K562 (cell line): ENCODE measurements around the gene SLC1A3. TPM values are rescaled to one million over a fixed set of nuclear protein-coding genes. Genes with fewer than 3 reads are reported as not detected.

Source experiments
- ATAC-seq: fragments of 200-7000 bp; cut with Tn5 transposase; 3 replicates; pipeline ENCODE4 v1.9.1; 2020; ENCODE audit warnings: moderate library complexity
- BruUV-seq: library from RNA; stranded (reverse); fragments of 400-500 nt; replicated peaks from 2 replicates; lab custom pipeline; 2021; lab: Mats Ljungman, UMichigan
- CTCF ChIA-PET: fragments of 300-600 bp; formaldehyde crosslinking; extraction: SDS; loops from one replicate; lab custom pipeline; 2021; ENCODE audit warnings: low intra/inter-chr PET ratio; lab: Yijun Ruan, JAX
- POLR2A ChIA-PET: fragments of 300-600, 350-650 bp; sonication (Branson Sonifier 250); formaldehyde crosslinking; extraction: SDS; loops from one replicate; lab custom pipeline; 2021; ENCODE audit warnings: antibody characterized with exemption, inconsistent platforms; lab: Yijun Ruan, JAX
- DNase-seq, 4 experiments: peaks; one replicate each; pipeline versions ENCODE4 v3.0.0 to v3.0.0-alpha.2; 2011 to 2018; ENCODE audit warnings: low spot score in 3 of 4, mixed read lengths in 3 of 4; ENCODE audit errors: extremely low read depth in 1 of 4
- FAIRE-seq: peaks from 2 replicates; lab custom pipeline; 2011; peaks lifted over from hg19 to GRCh38; lab: Jason Lieb, UNC
- H2AFZ ChIP-seq: 2 replicates; pipeline ENCODE4 v1.6.0; 2011; ENCODE audit warnings: low read depth, low read length, control low read depth, inconsistent platforms
- H3K27ac ChIP-seq: fragments of 200-600 bp; 3 replicates; pipeline ENCODE4 v1.8.0; 2011; ENCODE audit warnings: low read depth, mild to moderate bottlenecking, control low read depth, inconsistent platforms, low read length, moderate library complexity, mixed read lengths; ENCODE audit errors: extremely low read depth
- H3K27me3 ChIP-seq, 2 experiments: fragments of 300-600 bp in 1 of 2; 2 replicates in 1 of 2; 3 replicates in 1 of 2; pipeline versions ENCODE4 v1.6.0 to v1.8.0; 2011; ENCODE audit warnings: inconsistent platforms in 2 of 2, low read length in 2 of 2, mild to moderate bottlenecking in 1 of 2, mixed read lengths in 1 of 2, moderate library complexity in 1 of 2; ENCODE audit not compliant: control insufficient read depth in 2 of 2, insufficient read depth in 2 of 2
- H3K36me3 ChIP-seq: fragments of 300-600 bp; 3 replicates; pipeline ENCODE4 v1.8.0; 2011; ENCODE audit warnings: mild to moderate bottlenecking, low read length, inconsistent platforms; ENCODE audit not compliant: control insufficient read depth, insufficient read depth
- H3K4me1 ChIP-seq, 2 experiments: fragments of 200-600 bp in 1 of 2; replicated peaks in 1 of 2; 2 replicates in 1 of 2; 3 replicates in 1 of 2; pipeline versions ENCODE4 v1.5.1 to v1.8.0; 2011; ENCODE audit warnings: inconsistent platforms in 2 of 2, low read length in 2 of 2, mild to moderate bottlenecking in 1 of 2, mixed read lengths in 1 of 2, moderate library complexity in 1 of 2; ENCODE audit not compliant: control insufficient read depth in 2 of 2, insufficient read depth in 2 of 2
- H3K4me2 ChIP-seq: 2 replicates; pipeline ENCODE4 v1.6.1; 2011; ENCODE audit warnings: low read length, control low read depth, inconsistent platforms, mixed read lengths; ENCODE audit not compliant: insufficient read depth
- H3K4me3 ChIP-seq: fragments of 200-600 bp; sonication (generic), shearing (Covaris generic); 2 replicates; pipeline ENCODE4 v1.5.1; 2016; ENCODE audit warnings: control low read depth, inconsistent platforms
- H3K79me2 ChIP-seq: fragments of 200-600 bp; 3 replicates; pipeline ENCODE4 v1.8.0; 2011; ENCODE audit warnings: low read length, inconsistent platforms; ENCODE audit not compliant: control insufficient read depth, insufficient read depth
- H3K9ac ChIP-seq, 2 experiments: 2 replicates each; pipeline versions ENCODE4 v1.6.0 to v1.6.1; 2011; ENCODE audit warnings: low read depth in 2 of 2, low read length in 2 of 2, control low read depth in 1 of 2, inconsistent platforms in 1 of 2, mild to moderate bottlenecking in 1 of 2, mixed read lengths in 1 of 2; ENCODE audit not compliant: insufficient read depth in 1 of 2
- H3K9me1 ChIP-seq: one replicate; pipeline ENCODE4 v1.6.0; 2011; ENCODE audit warnings: inconsistent platforms, mild to moderate bottlenecking, low read length, moderate library complexity; ENCODE audit not compliant: control insufficient read depth, insufficient read depth
- H3K9me3 ChIP-seq: replicated peaks from 2 replicates; pipeline ENCODE4 v1.5.1; 2011; ENCODE audit warnings: low read depth, low read length, inconsistent platforms; ENCODE audit not compliant: control insufficient read depth, insufficient read depth
- H4K20me1 ChIP-seq: replicated peaks from 2 replicates; pipeline ENCODE4 v1.6.1; 2011; ENCODE audit warnings: low read length, inconsistent platforms, mixed read lengths; ENCODE audit not compliant: control insufficient read depth, insufficient read depth
- HNRNPK ChIP-seq: fragments of 200-400 bp; formaldehyde crosslinking; IDR thresholded peaks from one replicate; pipeline ENCODE4 v1.6.1; 2018; ENCODE audit warnings: mild to moderate bottlenecking, low read depth, low read length; ENCODE audit not compliant: poor library complexity, severe bottlenecking
- NRF1 ChIP-seq, 2 experiments: fragments of 450-650 bp; IDR thresholded peaks in 1 of 2; conservative IDR thresholded peaks in 1 of 2; 2 replicates each; pipeline ENCODE4 v1.6.1; 2014; ENCODE audit warnings: mild to moderate bottlenecking in 2 of 2
- SPI1 ChIP-seq: IDR thresholded peaks from 2 replicates; pipeline ENCODE4 v1.6.1; 2011; ENCODE audit warnings: low read depth, low read length, control low read depth, borderline replicate concordance
- SRSF3 ChIP-seq: fragments of 200-400 bp; formaldehyde crosslinking; IDR thresholded peaks from 2 replicates; pipeline ENCODE4 v1.6.1; 2016; ENCODE audit warnings: mild to moderate bottlenecking, low read length, moderate library complexity; ENCODE audit not compliant: insufficient read depth
- ZFX ChIP-seq: sonication (generic); formaldehyde crosslinking; IDR thresholded peaks from 2 replicates; pipeline ENCODE4 v1.8.0; 2022; ENCODE audit warnings: mild to moderate bottlenecking, missing genetic modification reagents, moderate library complexity
- ZNF274 ChIP-seq: IDR thresholded peaks from 2 replicates; pipeline ENCODE4 v1.6.1; 2011; ENCODE audit warnings: low read depth, mild to moderate bottlenecking, low read length, moderate library complexity, borderline replicate concordance
- ZNF57 ChIP-seq: fragments of 450-650 bp; formaldehyde crosslinking; IDR thresholded peaks from 2 replicates; pipeline ENCODE4 v1.4.0; 2020; ENCODE audit warnings: mild to moderate bottlenecking, moderate library complexity
- WGBS: fragments of 100-300 bp; shearing (Covaris generic); methylation state at CpG from one replicate; pipeline ENCODE4 v1.1.6; 2016; ENCODE audit warnings: low coverage, mixed read lengths; ENCODE audit not compliant: insufficient coverage; ENCODE audit errors: missing lambda C conversion rate; 5-methylcytosine and 5-hydroxymethylcytosine counted together
- in situ Hi-C: fragments of 300-500 bp; cut with MboI; formaldehyde crosslinking; loops from 4 replicates; pipeline ENCODE4 v1.15.0; 2018; ENCODE audit warnings: inconsistent platforms, mixed read lengths
- intact Hi-C: fragments of 100-400 bp; cut with micrococcal nuclease; formaldehyde crosslinking; loops from 2 replicates; pipeline ENCODE4 v1.14.2; 2022
- polyA plus RNA-seq, 8 experiments: library from polyadenylated mRNA; depleted of rRNA in 4 of 8; stranded (reverse) in 5 of 8; unstranded in 3 of 8; fragments of >200 nt; fragmentation: Nextera tagmentation in 2 of 8; fragmentation: Illumina TruSeq in 1 of 8; extraction: Ambion mirVana in 2 of 8; extraction: Trizol in 1 of 8; gene quantifications; 2 replicates each; pipeline versions ENCODE4 v1.2.1 to v1.2.3, GENCODE V29; 2011 to 2014; ENCODE audit warnings: inconsistent platforms in 1 of 8, missing spikeins in 1 of 8
- total RNA-seq, 7 experiments: library from RNA; depleted of rRNA in 6 of 7; stranded (reverse); fragments of >200 nt in 6 of 7; fragmentation: Illumina TruSeq in 2 of 7; extraction: Trizol in 2 of 7; gene quantifications; 2 replicates each; pipeline versions ENCODE4 v1.2.1 to v1.2.3, GENCODE V29; 2011 to 2021; ENCODE audit warnings: low replicate concordance in 1 of 7
- TF ChIP-seq, protein P1 (sequence below): sonication (generic); formaldehyde crosslinking; IDR thresholded peaks from 2 replicates; pipeline ENCODE4 v1.8.1; 2023; ENCODE audit warnings: missing genetic modification reagents, mild to moderate bottlenecking, borderline replicate concordance

The SLC1A3 gene
- total and polyA plus RNA-seq, 9 of the 15 experiments (the other 6 are each of a cell fraction or from before 2014, with no cell fraction given) = 0.13 TPM; not detected in 8

DNA sequence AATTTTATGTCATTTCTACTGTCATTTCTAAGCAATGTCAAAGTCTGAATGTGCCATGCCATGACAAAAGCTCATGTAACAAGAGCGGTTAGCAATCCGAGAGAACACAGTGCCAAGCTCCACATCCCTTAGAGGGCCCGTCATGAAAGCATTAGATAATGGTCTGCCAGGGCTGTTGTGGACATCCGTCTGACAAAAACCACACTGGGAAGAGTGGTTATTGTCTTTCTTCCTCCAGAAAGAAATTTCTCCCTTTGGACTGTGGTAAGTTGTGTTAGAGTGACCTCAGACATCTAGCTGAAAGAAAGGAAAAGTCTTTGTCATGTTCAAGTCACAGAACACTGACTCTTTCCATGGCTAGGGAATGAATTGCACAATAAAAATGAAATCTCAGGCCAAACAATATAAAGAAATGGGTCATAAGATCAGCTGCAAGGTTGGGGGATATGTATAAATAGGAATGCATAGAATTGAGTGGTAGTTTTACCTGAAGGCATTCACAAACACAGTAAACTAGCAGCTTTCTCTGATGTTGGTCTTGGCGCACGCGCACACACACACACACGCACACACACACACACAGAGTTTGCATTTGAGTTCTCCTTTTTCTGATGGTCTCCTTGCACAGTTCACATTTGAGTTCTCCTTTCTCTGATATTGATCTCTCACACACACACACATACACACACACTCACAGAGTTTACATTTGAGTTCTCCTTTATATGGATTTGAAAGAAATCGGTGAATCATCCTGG, 5.3 kb downstream of the SLC1A3 start:
- no TSS peak for BruUV-seq
- Histone ChIP-seq H3K27ac (no peak overlapping the region), H3K9me3 (no peaks in the 10 kb centered on the region), H3K9me1 (no peaks in the 10 kb centered on the region), H3K4me3 (no peak overlapping the region), H3K9ac (no peak overlapping the region), H3K36me3 (no peaks in the 10 kb centered on the region), H3K4me1 (no peaks in the 10 kb centered on the region), H3K4me2 (no peak overlapping the region), H2AFZ (no peak overlapping the region), H3K27me3 (peaks cover 11 to 18% of the 10 kb centered on the region in 2 experiments; a peak in 4 of 5 replicates), H3K79me2 (no peaks in the 10 kb centered on the region), H4K20me1 (no peaks in the 10 kb centered on the region)
- 6% methylated on average over 9 of the region's 9 CpGs for WGBS
- ATAC-seq (no peak), FAIRE-seq (peak; percentile 73), DNase-seq (no peak)
- ChIA-PET POLR2A (interaction anchor here (0.7 to 1.0 kb wide), 3 partner anchors 8 to 1088 kb away, joined by 3 to 5 read pairs (median 4); no protein-coding TSS in a partner anchor), CTCF (no interaction called here)
- TF ChIP-seq HNRNPK = no peak
- 0 out of 2 replicates have a peak, but pooled peaks have one; percentile 33 for TF ChIP-seq ZNF274
- TF ChIP-seq NRF1 (conservative IDR thresholded peaks at IDR 0.05 in 1 of 2, IDR thresholded peaks at IDR 0.05 in 1 of 2) = peak; percentile 30 to 38; a peak in 3 of 4 replicates
- TF ChIP-seq SPI1 = peak; percentile 25; the same call in 1 of the 2 replicates
- in situ Hi-C loops = no loop called here
- intact Hi-C loops = no loop called here

GRCh38 chr5:36613241-36613640, 6.8 kb downstream of the SLC1A3 start:
- H3K27me3 ChIP-seq = peaks cover 9 to 12% of the 10 kb centered on the region in 2 experiments; a peak in 3 of 5 replicates
- H3K27ac ChIP-seq = no peak overlapping the region
- H3K9me3 ChIP-seq = no peaks in the 10 kb centered on the region
- no peak for DNase-seq
- no peak overlapping the region for H3K4me3 ChIP-seq
- H4K20me1 ChIP-seq = no peaks in the 10 kb centered on the region
- ATAC-seq = no peak
- POLR2A ChIA-PET = interaction anchor here (0.6 kb wide), 1 partner anchor 32 kb away, joined by 3 read pairs; no protein-coding TSS in a partner anchor
- no peaks in the 10 kb centered on the region for H3K9me1 ChIP-seq
- CTCF ChIA-PET = no interaction called here
- H3K4me1 ChIP-seq = no peaks in the 10 kb centered on the region
- in situ Hi-C loops = no loop called here
- FAIRE-seq = no peak
- H3K9ac ChIP-seq = no peak overlapping the region
- no peak overlapping the region for H2AFZ ChIP-seq
- 0% methylated on average over 8 of the region's 8 CpGs for WGBS
- H3K79me2 ChIP-seq = no peaks in the 10 kb centered on the region
- H3K36me3 ChIP-seq = no peaks in the 10 kb centered on the region
- no TSS peak for BruUV-seq
- no peak overlapping the region for H3K4me2 ChIP-seq
- intact Hi-C loops = no loop called here
- TF ChIP-seq ZNF57 (no peak), ZFX (CRISPR knock-in tag) (no peak), SRSF3 (no peak)
- TF ChIP-seq, protein P1, sequence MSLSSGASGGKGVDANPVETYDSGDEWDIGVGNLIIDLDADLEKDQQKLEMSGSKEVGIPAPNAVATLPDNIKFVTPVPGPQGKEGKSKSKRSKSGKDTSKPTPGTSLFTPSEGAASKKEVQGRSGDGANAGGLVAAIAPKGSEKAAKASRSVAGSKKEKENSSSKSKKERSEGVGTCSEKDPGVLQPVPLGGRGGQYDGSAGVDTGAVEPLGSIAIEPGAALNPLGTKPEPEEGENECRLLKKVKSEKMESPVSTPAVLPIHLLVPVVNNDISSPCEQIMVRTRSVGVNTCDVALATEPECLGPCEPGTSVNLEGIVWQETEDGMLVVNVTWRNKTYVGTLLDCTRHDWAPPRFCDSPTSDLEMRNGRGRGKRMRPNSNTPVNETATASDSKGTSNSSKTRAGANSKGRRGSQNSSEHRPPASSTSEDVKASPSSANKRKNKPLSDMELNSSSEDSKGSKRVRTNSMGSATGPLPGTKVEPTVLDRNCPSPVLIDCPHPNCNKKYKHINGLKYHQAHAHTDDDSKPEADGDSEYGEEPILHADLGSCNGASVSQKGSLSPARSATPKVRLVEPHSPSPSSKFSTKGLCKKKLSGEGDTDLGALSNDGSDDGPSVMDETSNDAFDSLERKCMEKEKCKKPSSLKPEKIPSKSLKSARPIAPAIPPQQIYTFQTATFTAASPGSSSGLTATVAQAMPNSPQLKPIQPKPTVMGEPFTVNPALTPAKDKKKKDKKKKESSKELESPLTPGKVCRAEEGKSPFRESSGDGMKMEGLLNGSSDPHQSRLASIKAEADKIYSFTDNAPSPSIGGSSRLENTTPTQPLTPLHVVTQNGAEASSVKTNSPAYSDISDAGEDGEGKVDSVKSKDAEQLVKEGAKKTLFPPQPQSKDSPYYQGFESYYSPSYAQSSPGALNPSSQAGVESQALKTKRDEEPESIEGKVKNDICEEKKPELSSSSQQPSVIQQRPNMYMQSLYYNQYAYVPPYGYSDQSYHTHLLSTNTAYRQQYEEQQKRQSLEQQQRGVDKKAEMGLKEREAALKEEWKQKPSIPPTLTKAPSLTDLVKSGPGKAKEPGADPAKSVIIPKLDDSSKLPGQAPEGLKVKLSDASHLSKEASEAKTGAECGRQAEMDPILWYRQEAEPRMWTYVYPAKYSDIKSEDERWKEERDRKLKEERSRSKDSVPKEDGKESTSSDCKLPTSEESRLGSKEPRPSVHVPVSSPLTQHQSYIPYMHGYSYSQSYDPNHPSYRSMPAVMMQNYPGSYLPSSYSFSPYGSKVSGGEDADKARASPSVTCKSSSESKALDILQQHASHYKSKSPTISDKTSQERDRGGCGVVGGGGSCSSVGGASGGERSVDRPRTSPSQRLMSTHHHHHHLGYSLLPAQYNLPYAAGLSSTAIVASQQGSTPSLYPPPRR (CRISPR knock-in tag) = no peak
